A549 (cell line): ENCODE data around the gene PARD3B. TPM values are rescaled to one million over a fixed set of nuclear protein-coding genes. Genes with fewer than 3 reads are reported as not detected.

Experiments used
- ATAC-seq, 2 experiments: fragments of 200-7000 bp in 1 of 2; fragments of >200 bp in 1 of 2; cut with Nextera tagmentation in 1 of 2; cut with Tn5 transposase in 1 of 2; 3 replicates each; pipeline versions ENCODE4 v1.8.0 to v1.9.1; 2018 to 2020; ENCODE audit warnings: mild to moderate bottlenecking in 1 of 2, moderate library complexity in 1 of 2
- CTCF ChIA-PET: fragments of 300-600 bp; sonication (Branson Sonifier 250); formaldehyde crosslinking; extraction: SDS; loops from one replicate; lab custom pipeline; 2021; ENCODE audit warnings: antibody characterized with exemption, inconsistent platforms; lab: Yijun Ruan, JAX
- POLR2A ChIA-PET: fragments of 350-600 bp; formaldehyde crosslinking; extraction: SDS; loops from one replicate; lab custom pipeline; 2021; ENCODE audit warnings: antibody characterized with exemption, inconsistent platforms; lab: Yijun Ruan, JAX
- DNase-seq, 2 experiments: peaks; one replicate each; pipeline versions ENCODE4 v3.0.0 to v3.0.0-alpha.2; 2011 to 2016; ENCODE audit warnings: low read depth in 1 of 2, low spot score in 1 of 2
- FAIRE-seq: peaks from 2 replicates; lab custom pipeline; 2011; peaks lifted over from hg19 to GRCh38; lab: Jason Lieb, UNC
- H3K27ac ChIP-seq, 2 experiments: fragments of >200 bp; sonication (Bioruptor Twin); formaldehyde crosslinking; 3 replicates each; pipeline ENCODE4 v1.5.1; 2016 to 2017
- H3K4me1 ChIP-seq: fragments of >200 bp; sonication (Bioruptor Twin); formaldehyde crosslinking; 3 replicates; pipeline ENCODE4 v1.6.1; 2016
- H3K4me2 ChIP-seq: fragments of >200 bp; sonication (Bioruptor Twin); formaldehyde crosslinking; 3 replicates; pipeline ENCODE4 v1.6.1; 2016
- H3K4me3 ChIP-seq: fragments of >200 bp; sonication (Bioruptor Twin); formaldehyde crosslinking; 3 replicates; pipeline ENCODE4 v1.5.1; 2016
- H3K9me3 ChIP-seq: fragments of >200 bp; sonication (Bioruptor Twin); formaldehyde crosslinking; 3 replicates; pipeline ENCODE4 v1.6.1; 2016
- BHLHE40 ChIP-seq: IDR thresholded peaks from 2 replicates; pipeline ENCODE4 v1.6.1; 2012; ENCODE audit warnings: low read depth, low read length, inconsistent platforms
- CEBPB ChIP-seq, 2 experiments: fragments of >200 bp in 1 of 2; sonication (Bioruptor Twin) in 1 of 2; formaldehyde crosslinking in 1 of 2; IDR thresholded peaks; 2 replicates each; pipeline ENCODE4 v1.6.1; 2012 to 2016
- EHMT2 ChIP-seq: fragments of 200-600 bp; sonication (generic); IDR thresholded peaks from 2 replicates; pipeline ENCODE4 v1.6.1; 2016; ENCODE audit warnings: antibody characterized with exemption, low read depth, mild to moderate bottlenecking, moderate library complexity
- FOSL2 ChIP-seq, 2 experiments: fragments of 450-650 bp in 1 of 2; fragments of >200 bp in 1 of 2; sonication (Bioruptor Twin) in 1 of 2; formaldehyde crosslinking; IDR thresholded peaks; 2 replicates each; pipeline versions ENCODE4 v1.5.0 to v1.6.1; 2016 to 2020; ENCODE audit warnings: mild to moderate bottlenecking in 1 of 2, moderate library complexity in 1 of 2
- FOXS1 ChIP-seq: fragments of 250-450 bp; sonication (Bioruptor Pico); IDR thresholded peaks from 2 replicates; pipeline ENCODE4 v1.5.0; 2020; ENCODE audit warnings: mild to moderate bottlenecking, moderate library complexity
- HDAC2 ChIP-seq: fragments of 200-600 bp; sonication (generic); IDR thresholded peaks from 2 replicates; pipeline ENCODE4 v1.6.1; 2016
- HES2 ChIP-seq: fragments of >200 bp; sonication (Bioruptor Twin); formaldehyde crosslinking; IDR thresholded peaks from 2 replicates; pipeline ENCODE4 v1.6.1; 2016
- HOXA7 ChIP-seq: fragments of 250-450 bp; sonication (Bioruptor Pico); IDR thresholded peaks from 2 replicates; pipeline ENCODE4 v1.5.0; 2020; ENCODE audit warnings: mild to moderate bottlenecking, moderate library complexity
- JUN ChIP-seq, 2 experiments: fragments of >200 bp; sonication (Bioruptor Twin); formaldehyde crosslinking; IDR thresholded peaks; 2 replicates in 1 of 2; 3 replicates in 1 of 2; pipeline ENCODE4 v1.6.1; 2016 to 2017
- JUNB ChIP-seq: fragments of >200 bp; sonication (Bioruptor Twin); formaldehyde crosslinking; IDR thresholded peaks from 2 replicates; pipeline ENCODE4 v1.6.1; 2016
- MAFK ChIP-seq: fragments of 450-650 bp; IDR thresholded peaks from 2 replicates; pipeline ENCODE4 v1.6.1; 2014; ENCODE audit not compliant: partially characterized antibody
- MYC ChIP-seq: IDR thresholded peaks from 2 replicates; pipeline ENCODE4 v1.6.1; 2012; ENCODE audit warnings: mild to moderate bottlenecking, inconsistent platforms, low read length, improper control_type of control experiment, borderline replicate concordance
- NFE2L2 ChIP-seq: fragments of 150-350 bp; conservative IDR thresholded peaks from 2 replicates; pipeline ENCODE4 v1.6.1; 2014; ENCODE audit warnings: low read length
- NPAS2 ChIP-seq: fragments of 250-450 bp; sonication (Bioruptor Pico); IDR thresholded peaks from 2 replicates; pipeline ENCODE4 v1.8.0; 2022; ENCODE audit warnings: mild to moderate bottlenecking, moderate library complexity, borderline replicate concordance
- NR3C1 ChIP-seq: fragments of >200 bp; sonication (Bioruptor Twin); formaldehyde crosslinking; IDR thresholded peaks from 3 replicates; pipeline ENCODE4 v1.6.1; 2017
- PBX3 ChIP-seq: IDR thresholded peaks from 2 replicates; pipeline ENCODE4 v1.6.1; 2012
- POLR2AphosphoS2 ChIP-seq: conservative IDR thresholded peaks from 2 replicates; pipeline ENCODE4 v1.6.1; 2012; ENCODE audit warnings: low read length, improper control_type of control experiment, inconsistent platforms
- RAD21 ChIP-seq, 2 experiments: fragments of >200 bp in 1 of 2; sonication (Bioruptor Twin) in 1 of 2; formaldehyde crosslinking in 1 of 2; IDR thresholded peaks in 1 of 2; conservative IDR thresholded peaks in 1 of 2; 2 replicates in 1 of 2; 3 replicates in 1 of 2; pipeline ENCODE4 v1.6.1; 2012 to 2018; ENCODE audit warnings: inconsistent platforms in 1 of 2
- RCOR1 ChIP-seq: fragments of 150-350 bp; IDR thresholded peaks from 2 replicates; pipeline ENCODE4 v1.6.1; 2014; ENCODE audit warnings: antibody characterized with exemption, low read length, low read depth
- RNF2 ChIP-seq: fragments of 200-600 bp; sonication (generic); IDR thresholded peaks from 2 replicates; pipeline ENCODE4 v1.6.1; 2016; ENCODE audit warnings: low read depth, mild to moderate bottlenecking, antibody characterized with exemption, moderate library complexity, borderline replicate concordance
- SMC3 ChIP-seq: fragments of >200 bp; sonication (Bioruptor Twin); formaldehyde crosslinking; IDR thresholded peaks from 3 replicates; pipeline ENCODE4 v1.6.1; 2018; ENCODE audit warnings: inconsistent platforms
- TFCP2L1 ChIP-seq: fragments of 250-450 bp; sonication (Bioruptor Pico); IDR thresholded peaks from 2 replicates; pipeline ENCODE4 v1.5.0; 2021; ENCODE audit warnings: mild to moderate bottlenecking
- TP53 ChIP-seq: fragments of 250-450 bp; sonication (Bioruptor Pico); IDR thresholded peaks from 2 replicates; pipeline ENCODE4 v1.5.0; 2021; ENCODE audit warnings: mild to moderate bottlenecking, moderate library complexity
- USF2 ChIP-seq: fragments of 450-650 bp; IDR thresholded peaks from 2 replicates; pipeline ENCODE4 v1.6.1; 2014; ENCODE audit warnings: antibody characterized with exemption
- ZNF302 ChIP-seq: fragments of 250-450 bp; sonication (Bioruptor Pico); IDR thresholded peaks from 2 replicates; pipeline ENCODE4 v1.9.0; 2021; ENCODE audit warnings: inconsistent platforms, mild to moderate bottlenecking, moderate library complexity
- WGBS: methylation state at CpG from one replicate; pipeline ENCODE4 v1.1.6; 2017; ENCODE audit errors: missing lambda C conversion rate; 5-methylcytosine and 5-hydroxymethylcytosine counted together
- polyA plus RNA-seq, 4 experiments: library from polyadenylated mRNA; depleted of rRNA in 3 of 4; stranded (reverse); fragments of >200 nt; fragmentation: RNase III in 1 of 4; extraction: RNeasy Plus Mini Kit Qiagen cat#74134 plus additional on column Dnase treatment in 1 of 4; gene quantifications; 2 replicates in 3 of 4; 3 replicates in 1 of 4; pipeline ENCODE4 v1.2.3, GENCODE V29; 2011 to 2017
- TF ChIP-seq, protein P1 (sequence below): IDR thresholded peaks from 2 replicates; pipeline ENCODE4 v1.6.1; 2012; ENCODE audit warnings: low read depth, borderline replicate concordance

The PARD3B gene
- polyA plus RNA-seq, 2 of the 4 experiments (the other 2 are of a cell fraction), result 1.2 to 2.4 TPM

DNA sequence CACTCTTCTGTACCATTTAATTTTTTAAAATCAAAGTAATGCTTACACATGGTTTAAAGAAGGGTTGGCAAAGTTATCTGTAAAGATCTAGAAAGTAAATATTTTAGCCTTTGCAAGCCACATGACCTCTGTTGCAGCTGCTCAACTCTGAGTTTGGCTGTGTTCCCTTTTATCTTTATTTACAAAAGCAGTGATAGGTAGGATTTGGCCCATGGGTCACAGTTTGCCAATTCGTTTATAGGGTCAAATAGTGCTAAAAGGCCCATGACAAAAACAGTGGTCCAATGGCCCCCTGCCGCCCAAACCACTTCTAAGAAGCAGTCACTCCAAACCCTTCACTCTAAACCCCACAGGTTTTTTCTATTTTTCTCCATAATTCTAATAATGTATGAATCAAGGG is 124.8 kb downstream of the PARD3B start:
- H3K27ac ChIP-seq, result no peak overlapping the region; a peak in 1 of 6 replicates
- no peak for DNase-seq
- peaks cover 32% of the 10 kb centered on the region for H3K4me1 ChIP-seq
- H3K4me3 ChIP-seq, result no peak overlapping the region
- no peak for ATAC-seq
- no peak for TF ChIP-seq EHMT2
- TF ChIP-seq HDAC2, result no peak
- TF ChIP-seq FOXS1, result no peak
- TF ChIP-seq MAFK, result no peak
- no peak for TF ChIP-seq CEBPB (IDR thresholded peaks at IDR 0.05)
- no peak for TF ChIP-seq PBX3
- TF ChIP-seq RCOR1, result no peak
- no peak for TF ChIP-seq MYC
- TF ChIP-seq, protein P1, sequence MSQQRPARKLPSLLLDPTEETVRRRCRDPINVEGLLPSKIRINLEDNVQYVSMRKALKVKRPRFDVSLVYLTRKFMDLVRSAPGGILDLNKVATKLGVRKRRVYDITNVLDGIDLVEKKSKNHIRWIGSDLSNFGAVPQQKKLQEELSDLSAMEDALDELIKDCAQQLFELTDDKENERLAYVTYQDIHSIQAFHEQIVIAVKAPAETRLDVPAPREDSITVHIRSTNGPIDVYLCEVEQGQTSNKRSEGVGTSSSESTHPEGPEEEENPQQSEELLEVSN, result no peak
- no peak for TF ChIP-seq NFE2L2
- no peak for TF ChIP-seq RAD21 (conservative IDR thresholded peaks at IDR 0.05 in 1 of 2, IDR thresholded peaks at IDR 0.05 in 1 of 2)
- no peak for TF ChIP-seq JUN (IDR thresholded peaks at IDR 0.05)
- no peak for TF ChIP-seq TP53 (CRISPR knock-in tag)
- H3K4me2 ChIP-seq, result peak overlapping the region; percentile 31
- WGBS, result 49% methylated on average over 2 of the region's 2 CpGs
- POLR2A ChIA-PET, result no interaction called here
- H3K9me3 ChIP-seq, result no peaks in the 10 kb centered on the region
- FAIRE-seq, result no peak
- CTCF ChIA-PET, result interaction anchor here (0.7 kb wide), 1 partner anchor 254 kb away, joined by 3 read pairs; no protein-coding TSS in a partner anchor

DNA sequence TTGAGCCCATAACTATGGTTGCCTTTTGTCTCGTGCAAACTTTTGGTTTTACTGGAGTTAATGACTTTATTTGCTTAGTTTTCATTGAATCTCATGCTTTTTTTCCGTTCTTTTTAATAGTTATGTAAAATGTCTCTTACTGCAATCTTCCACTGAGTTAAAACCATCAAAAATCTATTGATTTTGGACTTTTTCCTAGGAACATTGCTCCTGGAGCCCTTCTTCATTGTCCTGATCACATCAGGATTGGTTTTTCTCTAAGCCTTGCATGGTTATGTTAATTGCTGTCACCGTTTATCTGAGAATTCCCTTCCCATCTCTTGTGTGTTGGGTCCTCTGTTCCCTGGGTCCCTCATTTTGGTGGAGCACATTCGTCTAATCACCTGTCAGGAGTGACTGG is 125.5 kb downstream of the PARD3B start:
- ATAC-seq (no peak), FAIRE-seq (no peak), DNase-seq (no peak)
- no peak overlapping the region for H3K4me3 ChIP-seq
- ChIA-PET POLR2A (no interaction called here), CTCF (interaction anchor here (0.7 kb wide), 1 partner anchor 255 kb away, joined by 3 read pairs; no protein-coding TSS in a partner anchor)
- 84% methylated on average over 4 of the region's 4 CpGs for WGBS
- H3K27ac ChIP-seq, result 0 out of 6 replicates have a peak overlapping the region, but pooled peaks of 1 of the 2 experiments have one; percentile 13
- H3K9me3 ChIP-seq, result no peaks in the 10 kb centered on the region
- no peak for TF ChIP-seq HDAC2
- TF ChIP-seq POLR2AphosphoS2, result no peak
- no peak for TF ChIP-seq USF2
- TF ChIP-seq NR3C1, result no peak
- TF ChIP-seq SMC3, result no peak
- TF ChIP-seq JUNB, result no peak
- TF ChIP-seq TFCP2L1, result no peak
- no peak for TF ChIP-seq ZNF302 (CRISPR knock-in tag)
- TF ChIP-seq, protein P1, result no peak
- TF ChIP-seq HES2, result no peak
- TF ChIP-seq HOXA7 (CRISPR knock-in tag), result no peak
- no peak for TF ChIP-seq NPAS2 (CRISPR knock-in tag)
- TF ChIP-seq BHLHE40, result no peak
- no peak for TF ChIP-seq RNF2
- no peak for TF ChIP-seq FOXS1
- no peak for TF ChIP-seq FOSL2 (IDR thresholded peaks at IDR 0.05)
- TF ChIP-seq FOSL2 (CRISPR knock-in tag; IDR thresholded peaks at IDR 0.05), result no peak
- H3K4me2 ChIP-seq, result no peak overlapping the region
- peaks cover 25% of the 10 kb centered on the region for H3K4me1 ChIP-seq
